ENCODE results near the gene KRTAP5-7. TPM values are rescaled to one million over a fixed set of nuclear protein-coding genes. Genes with fewer than 3 reads are reported as not detected.
"Not testable (repeated sequence)": the region's sequence is repeated elsewhere in the genome, so short reads cannot be mapped to it uniquely, and the experiment has no call there.

KRTAP5-7 gene
- total RNA-seq, 1 experiment from 2014 or later: not detected

DNA sequence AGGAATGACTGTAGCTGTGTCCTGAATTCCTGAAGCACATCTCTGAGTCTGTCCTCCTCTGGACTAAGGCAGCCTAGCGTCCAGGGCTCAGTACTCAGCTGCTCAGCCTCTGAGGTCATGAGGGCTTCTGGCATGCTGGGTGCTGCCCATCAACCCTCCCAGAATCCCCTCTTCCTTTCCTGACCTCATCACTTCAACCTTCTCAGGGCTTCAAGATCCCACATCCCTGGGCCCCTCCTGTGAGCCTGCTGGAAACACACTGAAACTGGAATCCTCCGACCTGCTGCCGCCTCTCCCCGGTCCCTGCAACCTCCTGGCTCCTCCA, 11.6 kb downstream of the KRTAP5-7 start:
- ChIA-PET CTCF (no interaction called here), POLR2A (no interaction called here)
- no peaks in the 10 kb centered on the region for H3K36me3 Mint-ChIP-seq (ENCODE audit: insufficient read depth, unreplicated experiment)
- H3K4me1 Mint-ChIP-seq (ENCODE audit: insufficient read depth, unreplicated experiment): no peaks in the 10 kb centered on the region
- TF ChIP-seq, protein P1, sequence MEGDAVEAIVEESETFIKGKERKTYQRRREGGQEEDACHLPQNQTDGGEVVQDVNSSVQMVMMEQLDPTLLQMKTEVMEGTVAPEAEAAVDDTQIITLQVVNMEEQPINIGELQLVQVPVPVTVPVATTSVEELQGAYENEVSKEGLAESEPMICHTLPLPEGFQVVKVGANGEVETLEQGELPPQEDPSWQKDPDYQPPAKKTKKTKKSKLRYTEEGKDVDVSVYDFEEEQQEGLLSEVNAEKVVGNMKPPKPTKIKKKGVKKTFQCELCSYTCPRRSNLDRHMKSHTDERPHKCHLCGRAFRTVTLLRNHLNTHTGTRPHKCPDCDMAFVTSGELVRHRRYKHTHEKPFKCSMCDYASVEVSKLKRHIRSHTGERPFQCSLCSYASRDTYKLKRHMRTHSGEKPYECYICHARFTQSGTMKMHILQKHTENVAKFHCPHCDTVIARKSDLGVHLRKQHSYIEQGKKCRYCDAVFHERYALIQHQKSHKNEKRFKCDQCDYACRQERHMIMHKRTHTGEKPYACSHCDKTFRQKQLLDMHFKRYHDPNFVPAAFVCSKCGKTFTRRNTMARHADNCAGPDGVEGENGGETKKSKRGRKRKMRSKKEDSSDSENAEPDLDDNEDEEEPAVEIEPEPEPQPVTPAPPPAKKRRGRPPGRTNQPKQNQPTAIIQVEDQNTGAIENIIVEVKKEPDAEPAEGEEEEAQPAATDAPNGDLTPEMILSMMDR (IDR thresholded peaks at IDR 0.05; ENCODE audit: unreplicated experiment): no peak
- no peak overlapping the region for H3K4me3 Mint-ChIP-seq (ENCODE audit: unreplicated experiment)
- no peak for DNase-seq (ENCODE audit: unreplicated experiment)
- no TSS peak for BruUV-seq (replicated peaks)
- peaks cover 9% of the 10 kb centered on the region for H3K9me3 Mint-ChIP-seq (ENCODE audit: unreplicated experiment)
- no peak overlapping the region for H3K27ac Mint-ChIP-seq (ENCODE audit: low read depth, unreplicated experiment)
- no peaks in the 10 kb centered on the region for H3K27me3 Mint-ChIP-seq (ENCODE audit: insufficient read depth, unreplicated experiment)
- intact Hi-C loops (cut with micrococcal nuclease): no loop called here

DNA sequence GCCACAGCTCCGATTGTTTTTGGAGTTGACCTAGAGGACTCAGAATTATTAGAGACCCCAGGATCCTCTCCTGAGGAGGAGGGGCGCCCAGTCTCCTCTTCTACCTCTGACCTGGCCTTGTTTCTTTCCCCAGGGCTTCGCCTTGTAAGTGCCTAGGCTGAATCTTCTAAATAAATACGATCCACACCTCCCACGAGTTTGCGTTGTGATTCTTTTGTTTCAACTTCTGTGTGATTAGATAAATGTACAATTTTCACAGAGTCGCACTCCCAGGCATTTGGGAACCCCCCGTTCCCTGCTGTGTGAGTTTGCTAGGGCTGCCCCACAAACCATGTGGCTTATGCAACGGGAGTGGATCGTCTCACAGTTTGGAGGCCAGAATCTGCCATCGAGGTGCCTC, 11.9 kb downstream of the KRTAP5-7 start:
- CTCF ChIA-PET: no interaction called here
- POLR2A ChIA-PET: no interaction called here
- intact Hi-C loops (cut with micrococcal nuclease): no loop called here
- no peaks in the 10 kb centered on the region for H3K4me1 Mint-ChIP-seq (ENCODE audit: insufficient read depth, unreplicated experiment)
- no peak overlapping the region for H3K27ac Mint-ChIP-seq (ENCODE audit: low read depth, unreplicated experiment)
- H3K4me3 Mint-ChIP-seq (ENCODE audit: unreplicated experiment): no peak overlapping the region
- H3K36me3 Mint-ChIP-seq (ENCODE audit: insufficient read depth, unreplicated experiment): no peaks in the 10 kb centered on the region
- DNase-seq (ENCODE audit: unreplicated experiment): no peak
- BruUV-seq (replicated peaks): no TSS peak
- TF ChIP-seq, protein P1 (IDR thresholded peaks at IDR 0.05; ENCODE audit: unreplicated experiment): no peak
- no peaks in the 10 kb centered on the region for H3K27me3 Mint-ChIP-seq (ENCODE audit: insufficient read depth, unreplicated experiment)
- peaks cover 9% of the 10 kb centered on the region for H3K9me3 Mint-ChIP-seq (ENCODE audit: unreplicated experiment)

DNA sequence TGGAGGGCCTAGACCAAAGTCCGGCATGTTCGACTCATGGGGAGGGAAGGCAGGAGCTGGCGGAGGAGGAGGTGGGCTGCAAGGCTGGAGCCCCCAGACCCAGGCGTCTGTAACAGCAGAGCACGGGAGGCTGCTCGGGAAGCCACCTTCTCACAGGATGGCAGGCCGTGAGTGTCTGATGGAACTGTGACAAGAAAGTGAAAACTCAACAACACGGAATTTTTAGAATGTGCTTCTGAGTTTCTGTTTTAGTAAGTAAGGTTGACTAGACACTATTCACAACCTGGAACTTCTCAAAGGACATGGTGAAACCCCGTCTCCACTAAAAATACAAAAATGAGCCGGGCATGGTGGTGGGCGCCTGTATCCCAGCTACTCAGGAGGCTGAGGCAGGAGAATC, 12.9 kb downstream of the KRTAP5-7 start:
- H3K27ac Mint-ChIP-seq (ENCODE audit: low read depth, unreplicated experiment); DNase-seq (ENCODE audit: unreplicated experiment); CTCF ChIA-PET; H3K4me3 Mint-ChIP-seq (ENCODE audit: unreplicated experiment); H3K9me3 Mint-ChIP-seq (ENCODE audit: unreplicated experiment); H3K4me1 Mint-ChIP-seq (ENCODE audit: insufficient read depth, unreplicated experiment); BruUV-seq (replicated peaks); H3K36me3 Mint-ChIP-seq (ENCODE audit: insufficient read depth, unreplicated experiment); H3K27me3 Mint-ChIP-seq (ENCODE audit: insufficient read depth, unreplicated experiment); intact Hi-C loops (cut with micrococcal nuclease): not testable (repeated sequence)
- POLR2A ChIA-PET: interaction anchor here (0.6 kb wide), 1 partner anchor 1068 kb away, joined by 3 read pairs; no protein-coding TSS in a partner anchor

DNA sequence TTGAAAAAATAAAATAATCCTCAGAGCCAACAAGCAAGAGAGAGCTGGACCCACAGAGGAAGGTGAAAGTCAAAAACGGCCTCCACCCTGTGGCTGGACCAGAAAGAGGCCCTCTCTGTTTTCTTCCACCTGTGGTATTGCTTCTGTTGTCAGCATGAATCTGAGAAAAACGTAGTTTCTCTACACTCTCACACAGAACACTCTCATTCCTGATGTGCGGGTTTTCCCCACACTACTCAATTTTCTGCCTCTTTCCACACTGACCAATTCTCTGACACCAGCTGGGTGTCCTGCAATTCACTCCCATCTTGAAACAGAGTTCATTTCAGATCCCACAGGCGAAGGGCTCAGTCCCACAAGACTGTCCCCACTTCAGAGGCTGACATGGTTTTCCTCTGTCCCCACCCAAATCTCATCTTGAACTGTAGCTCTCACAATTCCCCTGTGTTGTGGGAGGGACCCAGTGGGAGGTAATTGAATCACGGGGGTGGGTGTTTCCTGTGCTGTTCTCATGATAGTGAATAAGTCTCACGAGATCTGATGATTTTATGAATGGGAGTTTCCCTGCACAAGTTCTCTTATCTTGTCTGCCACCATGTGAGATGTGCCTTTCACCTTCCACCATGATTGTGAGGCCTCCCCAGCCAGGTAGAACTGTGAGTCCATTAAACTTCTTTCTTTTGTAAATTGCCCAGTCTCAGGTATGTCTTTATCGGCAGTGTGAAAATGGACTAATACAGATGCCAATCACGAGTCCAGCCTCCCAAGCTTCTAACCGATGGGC, 13.6 kb downstream of the KRTAP5-7 start:
- H3K9me3 Mint-ChIP-seq (ENCODE audit: unreplicated experiment); H3K27ac Mint-ChIP-seq (ENCODE audit: low read depth, unreplicated experiment); H3K36me3 Mint-ChIP-seq (ENCODE audit: insufficient read depth, unreplicated experiment); H3K4me3 Mint-ChIP-seq (ENCODE audit: unreplicated experiment); intact Hi-C loops (cut with micrococcal nuclease); DNase-seq (ENCODE audit: unreplicated experiment); H3K4me1 Mint-ChIP-seq (ENCODE audit: insufficient read depth, unreplicated experiment); H3K27me3 Mint-ChIP-seq (ENCODE audit: insufficient read depth, unreplicated experiment); BruUV-seq (replicated peaks): not testable (repeated sequence)
- CTCF ChIA-PET: interaction anchor here (0.6 kb wide), 1 partner anchor 99 kb away, joined by 3 read pairs; no protein-coding TSS in a partner anchor
- POLR2A ChIA-PET: interaction anchor here (0.6 kb wide), 1 partner anchor 1067 kb away, joined by 3 read pairs; no protein-coding TSS in a partner anchor

DNA sequence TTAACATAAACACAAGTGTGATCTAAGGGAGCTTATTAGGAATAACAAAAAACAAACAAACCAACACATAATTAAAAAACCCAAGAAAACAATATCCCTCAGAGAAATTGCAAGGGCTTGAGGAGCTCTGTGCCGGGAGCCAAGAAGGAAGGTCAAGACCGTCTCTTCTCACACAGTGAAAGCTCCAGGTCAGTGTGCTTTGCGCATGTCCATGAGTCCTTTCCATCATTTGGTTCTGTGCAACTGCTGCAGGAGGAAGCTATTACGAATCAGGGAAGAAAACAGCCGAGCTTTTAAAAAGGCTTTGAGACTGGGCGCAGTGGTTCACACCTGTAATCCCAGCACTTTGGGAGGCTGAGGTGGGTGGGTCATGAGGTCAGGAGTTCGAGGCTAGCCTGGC, 15.3 kb downstream of the KRTAP5-7 start:
- ChIA-PET POLR2A (interaction anchor here (1.0 kb wide), 1 partner anchor 9 kb away, joined by 5 read pairs; no protein-coding TSS in a partner anchor), CTCF (no interaction called here)
- no peaks in the 10 kb centered on the region for H3K4me1 Mint-ChIP-seq (ENCODE audit: insufficient read depth, unreplicated experiment)
- H3K27ac Mint-ChIP-seq (ENCODE audit: low read depth, unreplicated experiment): no peak overlapping the region
- no peaks in the 10 kb centered on the region for H3K27me3 Mint-ChIP-seq (ENCODE audit: insufficient read depth, unreplicated experiment)
- TF ChIP-seq, protein P1 (IDR thresholded peaks at IDR 0.05; ENCODE audit: unreplicated experiment): no peak
- no TSS peak for BruUV-seq (replicated peaks)
- intact Hi-C loops (cut with micrococcal nuclease): no loop called here
- no peak overlapping the region for H3K4me3 Mint-ChIP-seq (ENCODE audit: unreplicated experiment)
- no peak for DNase-seq (ENCODE audit: unreplicated experiment)
- H3K9me3 Mint-ChIP-seq (ENCODE audit: unreplicated experiment): peaks cover 19% of the 10 kb centered on the region
- no peaks in the 10 kb centered on the region for H3K36me3 Mint-ChIP-seq (ENCODE audit: insufficient read depth, unreplicated experiment)

All from MCF 10A (cell line).